HPDE6-E6E7 (cell line): ENCODE measurements around the gene SUGP1.
"Not testable (repeated sequence)": the region's sequence is repeated elsewhere in the genome, so short reads cannot be mapped to it uniquely, and the experiment has no call there.

Source experiments
- DNase-seq: peaks from one replicate; pipeline ENCODE4 v3.0.0; 2011; ENCODE audit warnings: missing footprints; ENCODE audit errors: extremely low spot score

SUGP1 gene

GRCh38 chr19:19267305-19267704 lies 53.0 kb downstream of the SUGP1 start:
- no peak for DNase-seq

GRCh38 chr19:19263886-19264487 lies 56.3 kb downstream of the SUGP1 start:
- no peak for DNase-seq

- no peak for DNase-seq
Measured at GRCh38 chr19:19262190-19263057, 57.9 kb downstream of the SUGP1 start.

- DNase-seq, result no peak
Measured at GRCh38 chr19:19261350-19262189, 58.7 kb downstream of the SUGP1 start.

GRCh38 chr19:19260417-19261214 lies 59.7 kb downstream of the SUGP1 start:
- no peak for DNase-seq

GRCh38 chr19:19259741-19260140 lies 60.6 kb downstream of the SUGP1 start:
- peak; percentile 39 for DNase-seq

- no peak for DNase-seq
Measured at GRCh38 chr19:19258589-19259338, 61.5 kb downstream of the SUGP1 start.

- no peak for DNase-seq
Measured at GRCh38 chr19:19257836-19258588, 62.3 kb downstream of the SUGP1 start.

- no peak for DNase-seq
Measured at GRCh38 chr19:19257137-19257536, 63.2 kb downstream of the SUGP1 start.

GRCh38 chr19:19256072-19256969 lies 64.0 kb downstream of the SUGP1 start:
- no peak for DNase-seq

- DNase-seq, result not testable (repeated sequence)
Measured at GRCh38 chr19:19253409-19253808, 66.9 kb downstream of the SUGP1 start.

- DNase-seq, result no peak
Measured at GRCh38 chr19:19250196-19250801, 70.0 kb downstream of the SUGP1 start.

GRCh38 chr19:19240476-19240875 lies 79.8 kb downstream of the SUGP1 start:
- DNase-seq, result no peak

GRCh38 chr19:19239675-19240074 lies 80.6 kb downstream of the SUGP1 start:
- no peak for DNase-seq

- DNase-seq, result no peak
Measured at GRCh38 chr19:19238126-19238894, 82.0 kb downstream of the SUGP1 start.

- no peak for DNase-seq
Measured at GRCh38 chr19:19236173-19236572, 84.1 kb downstream of the SUGP1 start.

GRCh38 chr19:19234220-19234816 lies 86.0 kb downstream of the SUGP1 start:
- no peak for DNase-seq
